Gastroesophageal sphincter (tissue), 4 donors: Measurements from ENCODE around the gene IGFL4. TPM values are rescaled to one million over a fixed set of nuclear protein-coding genes. Genes with fewer than 3 reads are reported as not detected.

ENCODE experiments used
- ATAC-seq: fragments of 150-250 bp; one replicate; pipeline ENCODE4 v1.9.1; 2016; ENCODE audit warnings: mild to moderate bottlenecking, moderate library complexity
- H3K27ac ChIP-seq, 4 donors: fragments of 200-600 bp; sonication (generic) in 3 of 4; 1 replicate in 3 of 4; 2 replicates in 1 of 4; pipeline ENCODE4 v1.5.1; 2016 to 2019
- H3K27me3 ChIP-seq: fragments of 200-600 bp; sonication (generic); one replicate; pipeline ENCODE4 v1.5.1; 2019
- H3K36me3 ChIP-seq, 2 donors: fragments of 200-600 bp; sonication (generic); one replicate each; pipeline ENCODE4 v1.5.1; 2019; ENCODE audit warnings: control low read depth in 1 of 2
- H3K4me1 ChIP-seq, 3 donors: fragments of 200-600 bp; sonication (generic); 1 replicate in 2 of 3; 2 replicates in 1 of 3; pipeline ENCODE4 v1.5.1; 2016 to 2019; ENCODE audit warnings: control low read depth in 2 of 3
- H3K4me3 ChIP-seq, 2 donors: fragments of 200-600 bp; sonication (generic); one replicate each; pipeline ENCODE4 v1.5.1; 2019; ENCODE audit warnings: mild to moderate bottlenecking in 1 of 2, moderate library complexity in 1 of 2
- H3K9me3 ChIP-seq, 3 donors: fragments of 200-600 bp; sonication (generic); one replicate each; pipeline ENCODE4 v1.5.1; 2017 to 2019; ENCODE audit warnings: control low read depth in 2 of 3
- EP300 ChIP-seq: sonication (generic); formaldehyde crosslinking; IDR thresholded peaks from one replicate; pipeline ENCODE4 v1.6.1; 2017; ENCODE audit warnings: antibody characterized with exemption, mild to moderate bottlenecking
- POLR2A ChIP-seq, 2 donors: fragments of 450-650 bp; IDR thresholded peaks; one replicate each; pipeline ENCODE4 v1.6.1; 2017; ENCODE audit warnings: antibody characterized with exemption in 2 of 2, mild to moderate bottlenecking in 2 of 2, moderate library complexity in 1 of 2
- POLR2AphosphoS5 ChIP-seq: sonication (generic); formaldehyde crosslinking; IDR thresholded peaks from one replicate; pipeline ENCODE4 v1.6.1; 2017; ENCODE audit warnings: antibody characterized with exemption
- WGBS, 2 donors: methylation state at CpG; one replicate each; pipeline ENCODE4 v1.1.5; 2018; ENCODE audit warnings: low coverage in 1 of 2; 5-methylcytosine and 5-hydroxymethylcytosine counted together
- total RNA-seq, 4 donors: library from RNA; depleted of rRNA; stranded (reverse); fragments of >200 nt; gene quantifications; one replicate each; pipeline ENCODE4 v1.1.0, GENCODE V29; 2016
- TF ChIP-seq, protein P1 (sequence below), 4 experiments: fragments of 200-600 bp in 2 of 4; fragments of 450-650 bp in 2 of 4; sonication (generic) in 1 of 4; IDR thresholded peaks; one replicate each; pipeline ENCODE4 v1.5.1; 2017 to 2019; ENCODE audit warnings: antibody characterized with exemption in 4 of 4, mild to moderate bottlenecking in 2 of 4, moderate library complexity in 2 of 4

IGFL4 gene
- total RNA-seq, 4 donors from 2014 or later, result not detected

DNA sequence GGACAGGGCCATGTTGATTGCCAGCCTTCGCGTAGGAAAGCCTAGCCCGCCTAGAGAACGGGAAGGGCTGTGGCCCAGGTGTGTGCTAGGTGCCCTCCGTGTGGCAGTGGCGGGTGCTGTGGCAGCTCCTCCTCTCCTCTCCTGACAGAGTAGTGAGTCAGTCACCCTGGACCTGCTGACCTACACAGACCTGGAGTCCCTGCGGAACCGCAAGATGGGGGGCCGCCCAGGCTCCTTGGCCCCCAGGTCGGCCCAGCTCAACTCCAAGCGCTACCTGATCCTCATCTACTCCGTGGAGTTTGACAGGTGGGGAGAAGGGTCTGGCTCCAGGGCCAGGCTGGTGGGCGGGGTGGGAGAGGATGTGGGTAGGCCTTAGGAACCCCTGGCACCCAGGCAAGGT lies 34.4 kb downstream of the IGFL4 start:
- Histone ChIP-seq H3K4me1 (no peaks in the 10 kb centered on the region), H3K9me3 (no peaks in the 10 kb centered on the region), H3K36me3 (peaks cover 0 to 64% of the 10 kb centered on the region in 2 donors), H3K4me3 (no peak overlapping the region), H3K27ac (no peak overlapping the region), H3K27me3 (peaks cover 10% of the 10 kb centered on the region)
- ATAC-seq, result no peak
- no CpG with 5 or more reads among the region's 13 CpGs for WGBS, 2 donors
- TF ChIP-seq, protein P1, sequence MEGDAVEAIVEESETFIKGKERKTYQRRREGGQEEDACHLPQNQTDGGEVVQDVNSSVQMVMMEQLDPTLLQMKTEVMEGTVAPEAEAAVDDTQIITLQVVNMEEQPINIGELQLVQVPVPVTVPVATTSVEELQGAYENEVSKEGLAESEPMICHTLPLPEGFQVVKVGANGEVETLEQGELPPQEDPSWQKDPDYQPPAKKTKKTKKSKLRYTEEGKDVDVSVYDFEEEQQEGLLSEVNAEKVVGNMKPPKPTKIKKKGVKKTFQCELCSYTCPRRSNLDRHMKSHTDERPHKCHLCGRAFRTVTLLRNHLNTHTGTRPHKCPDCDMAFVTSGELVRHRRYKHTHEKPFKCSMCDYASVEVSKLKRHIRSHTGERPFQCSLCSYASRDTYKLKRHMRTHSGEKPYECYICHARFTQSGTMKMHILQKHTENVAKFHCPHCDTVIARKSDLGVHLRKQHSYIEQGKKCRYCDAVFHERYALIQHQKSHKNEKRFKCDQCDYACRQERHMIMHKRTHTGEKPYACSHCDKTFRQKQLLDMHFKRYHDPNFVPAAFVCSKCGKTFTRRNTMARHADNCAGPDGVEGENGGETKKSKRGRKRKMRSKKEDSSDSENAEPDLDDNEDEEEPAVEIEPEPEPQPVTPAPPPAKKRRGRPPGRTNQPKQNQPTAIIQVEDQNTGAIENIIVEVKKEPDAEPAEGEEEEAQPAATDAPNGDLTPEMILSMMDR (IDR thresholded peaks at IDR 0.05), result no peak
- no peak for TF ChIP-seq POLR2A (IDR thresholded peaks at IDR 0.05)
- TF ChIP-seq POLR2AphosphoS5, result no peak
- no peak for TF ChIP-seq EP300

DNA sequence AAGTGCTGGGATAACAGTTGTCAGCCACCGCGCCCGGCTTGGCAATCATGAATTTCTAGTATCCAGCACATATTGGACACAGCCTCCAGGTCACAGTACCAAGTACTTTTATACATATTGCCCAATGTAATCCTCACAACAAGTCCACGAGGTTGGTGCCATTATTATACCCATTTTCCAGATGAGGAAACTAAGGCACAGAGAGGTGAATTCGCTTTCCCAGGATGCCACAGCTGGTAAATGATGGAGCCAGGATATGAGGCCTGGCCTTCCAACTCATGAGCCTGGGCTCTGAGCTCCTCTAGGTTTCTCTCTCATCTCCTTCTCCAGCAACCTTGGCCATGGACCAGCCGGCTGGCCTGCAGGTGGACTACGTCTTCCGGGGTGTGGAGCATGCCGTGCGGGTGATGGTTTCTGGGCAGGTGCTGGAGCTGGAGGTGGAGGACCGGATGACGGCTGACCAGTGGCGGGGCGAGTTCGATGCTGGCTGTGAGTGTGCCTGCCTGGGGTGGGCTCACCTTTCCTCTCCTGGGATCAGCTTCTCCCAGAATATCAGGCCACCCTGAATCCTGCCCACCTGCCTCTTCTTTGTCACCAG lies 38.0 kb downstream of the IGFL4 start:
- ATAC-seq, result no peak
- Histone ChIP-seq H3K4me1 (peaks cover 0 to 21% (median 10%) of the 10 kb centered on the region in 3 donors), H3K27me3 (peaks cover 22% of the 10 kb centered on the region), H3K36me3 (peaks cover 0 to 41% of the 10 kb centered on the region in 2 donors), H3K27ac (no peak overlapping the region), H3K4me3 (no peak overlapping the region), H3K9me3 (no peaks in the 10 kb centered on the region)
- whole genome bisulfite sequencing, 2 donors, result 87% methylated on average over 3 of the region's 15 CpGs; no CpG with 5 or more reads in 1 of the 2 donors
- TF ChIP-seq EP300 (no peak), POLR2A (IDR thresholded peaks at IDR 0.05) (no peak), POLR2AphosphoS5 (no peak)
- TF ChIP-seq, protein P1 (IDR thresholded peaks at IDR 0.05), result no peak

DNA sequence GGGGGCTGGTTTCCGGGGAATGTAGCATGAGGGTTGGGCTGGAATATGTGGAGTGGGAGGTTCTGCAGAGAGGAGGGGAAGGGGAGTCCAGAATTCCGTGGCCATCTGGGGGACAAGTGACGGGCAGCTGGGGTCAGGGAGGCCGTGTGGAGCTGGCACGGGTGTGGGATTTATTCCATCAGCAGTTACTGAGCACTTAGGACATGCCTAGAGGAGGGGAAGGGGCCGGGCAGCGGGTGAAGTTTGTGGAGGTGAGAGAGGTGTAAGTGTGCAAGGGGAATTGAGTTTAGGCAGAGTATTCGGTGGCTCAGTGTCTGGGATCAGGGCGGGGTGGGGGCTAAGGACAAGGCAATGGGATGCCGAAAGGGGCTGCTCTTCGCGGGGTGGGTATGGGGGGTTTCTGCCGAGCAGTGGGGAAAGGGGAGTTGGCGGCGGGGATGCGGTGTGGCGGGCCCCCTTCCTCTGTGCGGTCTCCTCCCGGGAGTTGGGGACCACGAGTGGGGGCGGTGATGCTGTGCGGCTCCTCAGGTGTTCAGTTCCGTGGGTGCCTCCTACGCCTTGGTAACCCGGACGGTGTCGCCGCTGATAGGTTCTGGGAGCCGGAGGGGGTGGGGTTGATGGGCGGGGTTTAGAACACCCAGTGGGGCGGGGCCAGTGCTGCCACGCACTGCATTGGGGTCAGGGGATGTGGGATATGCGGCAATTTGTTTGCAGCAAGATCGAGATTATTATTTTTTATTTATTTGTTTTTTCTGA lies 40.1 kb downstream of the IGFL4 start:
- WGBS, 2 donors, result 8 to 12% methylated on average over 12 to 24 of the region's 34 CpGs
- Histone ChIP-seq H3K9me3 (no peaks in the 10 kb centered on the region), H3K27ac (no peak overlapping the region), H3K4me1 (peaks cover 0 to 32% (median 15%) of the 10 kb centered on the region in 3 donors), H3K36me3 (peaks cover 0 to 29% of the 10 kb centered on the region in 2 donors), H3K4me3 (peak overlapping the region in 1 of 2 donors; percentile 6), H3K27me3 (peaks cover 22% of the 10 kb centered on the region)
- TF ChIP-seq, protein P1 (IDR thresholded peaks at IDR 0.05), result no peak
- TF ChIP-seq POLR2AphosphoS5 (no peak), EP300 (no peak), POLR2A (IDR thresholded peaks at IDR 0.05) (no peak)
- peak; percentile 27 for ATAC-seq

DNA sequence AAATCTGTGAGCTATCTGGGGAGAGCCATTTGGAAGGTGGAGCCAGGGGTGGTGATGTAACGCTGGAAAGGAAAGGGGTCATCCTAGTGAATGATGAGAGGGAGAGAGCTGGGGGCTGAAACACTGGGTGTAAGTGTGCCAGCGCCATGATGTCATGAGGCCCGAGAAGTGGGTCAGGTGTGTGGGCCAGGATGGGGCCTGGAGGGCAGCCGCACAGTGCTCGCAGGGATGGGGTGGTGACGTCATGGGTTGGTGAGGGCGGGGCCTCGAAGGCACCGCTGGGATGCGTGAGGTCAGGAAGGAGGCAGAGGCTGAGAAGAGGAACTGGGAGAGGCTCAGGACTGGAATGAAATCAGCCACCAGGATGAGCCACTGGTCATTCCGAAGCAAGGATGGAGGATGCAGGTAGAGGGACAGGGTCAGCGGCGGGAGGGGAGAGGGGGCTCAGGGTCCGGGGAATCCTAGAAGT lies 41.1 kb downstream of the IGFL4 start:
- TF ChIP-seq EP300 (no peak), POLR2A (IDR thresholded peaks at IDR 0.05) (no peak)
- ATAC-seq, result no peak
- Histone ChIP-seq H3K4me3 (no peak overlapping the region), H3K27me3 (peaks cover 22% of the 10 kb centered on the region), H3K9me3 (no peaks in the 10 kb centered on the region), H3K4me1 (peaks cover 0 to 32% (median 16%) of the 10 kb centered on the region in 3 donors), H3K27ac (no peak overlapping the region), H3K36me3 (peaks cover 0 to 24% of the 10 kb centered on the region in 2 donors)
- 14 to 21% methylated on average over 12 to 13 of the region's 14 CpGs for WGBS, 2 donors

DNA sequence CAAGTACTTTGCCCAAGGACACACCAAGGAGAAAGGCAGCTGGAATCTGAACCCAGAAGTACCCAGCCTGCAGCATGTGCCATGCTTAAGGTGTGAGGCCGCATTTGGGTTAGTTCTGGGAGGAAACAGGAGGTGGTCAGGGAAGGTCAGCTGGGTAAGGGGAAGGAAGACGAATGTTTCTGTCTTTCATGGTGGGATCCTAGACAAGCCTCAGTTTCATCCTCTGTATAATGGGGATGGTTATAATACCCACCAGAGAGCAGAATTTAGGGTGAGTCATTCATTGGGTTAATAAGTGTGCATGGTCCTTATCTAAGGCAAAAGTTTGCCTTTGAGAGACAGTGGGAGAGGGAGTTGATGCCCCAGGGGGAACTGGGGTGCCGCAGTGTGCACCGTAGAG lies 42.0 kb downstream of the IGFL4 start:
- no peak for ATAC-seq
- Histone ChIP-seq H3K4me1 (peaks cover 0 to 37% (median 16%) of the 10 kb centered on the region in 3 donors), H3K27me3 (peaks cover 22% of the 10 kb centered on the region), H3K27ac (no peak overlapping the region), H3K36me3 (peaks cover 0 to 17% of the 10 kb centered on the region in 2 donors), H3K4me3 (no peak overlapping the region), H3K9me3 (no peaks in the 10 kb centered on the region)
- TF ChIP-seq POLR2A (IDR thresholded peaks at IDR 0.05) (no peak), POLR2AphosphoS5 (no peak), EP300 (no peak)
- TF ChIP-seq, protein P1 (IDR thresholded peaks at IDR 0.05), result no peak
- 77 to 100% methylated on average over 2 to 3 of the region's 4 CpGs for WGBS, 2 donors
